Measurements from ENCODE around the gene ZBTB3. TPM values are rescaled to one million over a fixed set of nuclear protein-coding genes. Genes with fewer than 3 reads are reported as not detected.

ZBTB3 gene
- total and polyA plus RNA-seq, 9 of the 15 experiments (the other 6 are each of a cell fraction or from before 2014, with no cell fraction given): 1.9 to 10.0 (median 4.9) TPM

GRCh38 chr11:62737196-62737595 is 16.8 kb downstream of the ZBTB3 start:
- H3K9me1 ChIP-seq (ENCODE audit: control insufficient read depth, insufficient read depth, low read length): peaks cover 2% of the 10 kb centered on the region
- peaks cover 47% of the 10 kb centered on the region; the same call in 2 of the 3 replicates for H3K36me3 ChIP-seq (ENCODE audit: control insufficient read depth, insufficient read depth, low read length)
- ChIA-PET CTCF (ENCODE audit: low intra/inter-chr PET ratio) (interaction anchor here (0.6 kb wide), 1 partner anchor 15 kb away, joined by 3 read pairs; no protein-coding TSS in a partner anchor), POLR2A (interaction anchor here (0.6 kb wide), 2 partner anchors 121 to 290 kb away, joined by 3 read pairs; no protein-coding TSS in a partner anchor)
- H3K27me3 ChIP-seq (ENCODE audit: control insufficient read depth in 2 of 2, insufficient read depth in 2 of 2, low read length in 2 of 2): no peaks in the 10 kb centered on the region
- TF ChIP-seq HCFC1 (IDR thresholded peaks at IDR 0.05; ENCODE audit: low read depth, low read length): no peak
- no peak for TF ChIP-seq EWSR1 (IDR thresholded peaks at IDR 0.05; ENCODE audit: borderline replicate concordance, low read depth, partially characterized antibody)
- TF ChIP-seq MED1 (CRISPR knock-in tag; IDR thresholded peaks at IDR 0.05; ENCODE audit: borderline replicate concordance): no peak
- TF ChIP-seq ZNF197 (CRISPR knock-in tag; IDR thresholded peaks at IDR 0.05; ENCODE audit: low read depth): no peak
- H3K79me2 ChIP-seq (ENCODE audit: control insufficient read depth, insufficient read depth, low read length): no peaks in the 10 kb centered on the region
- intact Hi-C loops (cut with micrococcal nuclease): no loop called here
- no peak overlapping the region for H3K4me3 ChIP-seq
- in situ Hi-C loops (cut with MboI): no loop called here
- no peak overlapping the region for H3K4me2 ChIP-seq (ENCODE audit: insufficient read depth, low read length)
- no peak overlapping the region for H3K27ac ChIP-seq (ENCODE audit: extremely low read depth, low read depth, low read length)
- H3K4me1 ChIP-seq (replicated peaks in 1 of 2; ENCODE audit: control insufficient read depth in 2 of 2, insufficient read depth in 2 of 2, low read length in 2 of 2): no peaks in the 10 kb centered on the region
- H3K9ac ChIP-seq (ENCODE audit: insufficient read depth in 1 of 2, low read depth in 2 of 2, low read length in 2 of 2): no peak overlapping the region
- FAIRE-seq (no peak), ATAC-seq (no peak), DNase-seq (ENCODE audit: extremely low read depth in 1 of 4, low spot score in 3 of 4) (no peak)
- H3K9me3 ChIP-seq (replicated peaks; ENCODE audit: control insufficient read depth, insufficient read depth, low read depth, low read length): no peaks in the 10 kb centered on the region
- BruUV-seq (replicated peaks): no TSS peak
- H4K20me1 ChIP-seq (replicated peaks; ENCODE audit: control insufficient read depth, insufficient read depth, low read length): no peaks in the 10 kb centered on the region
- H2AFZ ChIP-seq (ENCODE audit: low read depth, low read length): no peak overlapping the region

GRCh38 chr11:62732830-62733229 is 21.1 kb downstream of the ZBTB3 start:
- H3K36me3 ChIP-seq (ENCODE audit: control insufficient read depth, insufficient read depth, low read length): peaks cover 47% of the 10 kb centered on the region; the same call in 2 of the 3 replicates
- BruUV-seq (replicated peaks): no TSS peak
- WGBS (ENCODE audit: insufficient coverage, low coverage, missing lambda C conversion rate): 91% methylated on average over 1 of the region's 2 CpGs
- no peaks in the 10 kb centered on the region for H3K27me3 ChIP-seq (ENCODE audit: control insufficient read depth in 2 of 2, insufficient read depth in 2 of 2, low read length in 2 of 2)
- no peaks in the 10 kb centered on the region for H3K9me1 ChIP-seq (ENCODE audit: control insufficient read depth, insufficient read depth, low read length)
- H3K9ac ChIP-seq (ENCODE audit: insufficient read depth in 1 of 2, low read depth in 2 of 2, low read length in 2 of 2): no peak overlapping the region
- FAIRE-seq (no peak), DNase-seq (ENCODE audit: extremely low read depth in 1 of 4, low spot score in 3 of 4) (no peak), ATAC-seq (peak; percentile 25; the same call in 1 of the 3 replicates)
- intact Hi-C loops (cut with micrococcal nuclease) (loop anchor here (1.0 kb wide), 1 partner anchor 36 kb away; no protein-coding TSS in a partner anchor), in situ Hi-C loops (cut with MboI) (no loop called here)
- H3K9me3 ChIP-seq (replicated peaks; ENCODE audit: control insufficient read depth, insufficient read depth, low read depth, low read length): no peaks in the 10 kb centered on the region
- no peak overlapping the region for H3K4me3 ChIP-seq
- H3K4me1 ChIP-seq (replicated peaks in 1 of 2; ENCODE audit: control insufficient read depth in 2 of 2, insufficient read depth in 2 of 2, low read length in 2 of 2): peaks cover 4 to 6% of the 10 kb centered on the region in 2 experiments; a peak in 3 of 5 replicates
- H3K27ac ChIP-seq (ENCODE audit: extremely low read depth, low read depth, low read length): no peak overlapping the region
- H2AFZ ChIP-seq (ENCODE audit: low read depth, low read length): no peak overlapping the region
- ChIA-PET POLR2A (interaction anchor here (0.6 kb wide), 1 partner anchor 59 kb away, joined by 3 read pairs; no protein-coding TSS in a partner anchor), CTCF (ENCODE audit: low intra/inter-chr PET ratio) (interaction anchor here (0.6 to 3.1 kb wide), 5 partner anchors 37 to 832 kb away, joined by 3 to 25 read pairs (median 5); partner anchors contain the start of gene TMEM179B)
- no peak overlapping the region for H3K4me2 ChIP-seq (ENCODE audit: insufficient read depth, low read length)
- H4K20me1 ChIP-seq (replicated peaks; ENCODE audit: control insufficient read depth, insufficient read depth, low read length): no peaks in the 10 kb centered on the region
- H3K79me2 ChIP-seq (ENCODE audit: control insufficient read depth, insufficient read depth, low read length): peaks cover 27% of the 10 kb centered on the region
- TF ChIP-seq ZNF785 (CRISPR knock-in tag; IDR thresholded peaks at IDR 0.05): no peak
- no peak for TF ChIP-seq ZNF282 (CRISPR knock-in tag; IDR thresholded peaks at IDR 0.05)
- TF ChIP-seq CTCF (IDR thresholded peaks at IDR 0.05 in 2 of 3, conservative IDR thresholded peaks at IDR 0.05 in 1 of 3; ENCODE audit: insufficient read depth in 2 of 3, low read depth in 1 of 3, low read length in 3 of 3): peak; percentile 22 to 57 (median 37); a peak in 3 of 6 replicates
- no peak for TF ChIP-seq FOXP4 (CRISPR knock-in tag; IDR thresholded peaks at IDR 0.05; ENCODE audit: borderline replicate concordance)

Data from K562 (cell line).